HG02571 (cell line): Measurements from ENCODE around the gene SYVN1.
"Not testable (repeated sequence)": the region's sequence is repeated elsewhere in the genome, so short reads cannot be mapped to it uniquely, and the experiment has no call there.

Experiments used
- ATAC-seq: cut with Tn5 transposase; IDR thresholded peaks from one replicate; pipeline ENCODE4 v1.9.1; 2021; ENCODE audit warnings: mild to moderate bottlenecking, moderate library complexity; ENCODE audit not compliant: unreplicated experiment

SYVN1 gene

DNA sequence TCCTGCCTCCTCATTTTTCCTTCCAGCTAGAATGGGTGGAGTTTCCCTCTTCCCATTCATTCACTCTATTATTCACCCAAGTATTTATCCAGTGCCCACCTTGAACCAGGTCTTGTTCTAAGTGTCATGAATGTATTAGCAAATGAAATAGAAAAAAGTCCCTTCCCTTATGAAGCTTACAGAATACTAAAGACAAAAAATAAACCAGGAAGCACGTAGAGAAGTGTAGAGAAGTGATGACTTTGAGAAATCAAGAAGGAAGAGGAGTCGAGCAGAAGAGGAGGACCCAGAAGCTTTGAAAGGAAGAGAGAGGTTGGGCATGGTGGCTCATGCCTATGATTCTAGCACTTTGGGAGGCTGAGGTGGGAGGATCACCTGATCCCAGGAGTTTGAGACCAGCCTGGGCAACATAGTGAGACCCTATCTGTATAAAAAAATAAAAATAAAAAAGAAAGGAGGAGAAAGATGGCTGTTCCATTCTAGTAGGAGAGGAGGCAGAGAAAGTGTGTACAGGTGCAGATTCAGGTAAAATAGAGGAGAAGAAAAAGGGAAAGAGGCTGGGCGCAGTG lies 17.1 kb upstream of the SYVN1 start:
- no peak for ATAC-seq

DNA sequence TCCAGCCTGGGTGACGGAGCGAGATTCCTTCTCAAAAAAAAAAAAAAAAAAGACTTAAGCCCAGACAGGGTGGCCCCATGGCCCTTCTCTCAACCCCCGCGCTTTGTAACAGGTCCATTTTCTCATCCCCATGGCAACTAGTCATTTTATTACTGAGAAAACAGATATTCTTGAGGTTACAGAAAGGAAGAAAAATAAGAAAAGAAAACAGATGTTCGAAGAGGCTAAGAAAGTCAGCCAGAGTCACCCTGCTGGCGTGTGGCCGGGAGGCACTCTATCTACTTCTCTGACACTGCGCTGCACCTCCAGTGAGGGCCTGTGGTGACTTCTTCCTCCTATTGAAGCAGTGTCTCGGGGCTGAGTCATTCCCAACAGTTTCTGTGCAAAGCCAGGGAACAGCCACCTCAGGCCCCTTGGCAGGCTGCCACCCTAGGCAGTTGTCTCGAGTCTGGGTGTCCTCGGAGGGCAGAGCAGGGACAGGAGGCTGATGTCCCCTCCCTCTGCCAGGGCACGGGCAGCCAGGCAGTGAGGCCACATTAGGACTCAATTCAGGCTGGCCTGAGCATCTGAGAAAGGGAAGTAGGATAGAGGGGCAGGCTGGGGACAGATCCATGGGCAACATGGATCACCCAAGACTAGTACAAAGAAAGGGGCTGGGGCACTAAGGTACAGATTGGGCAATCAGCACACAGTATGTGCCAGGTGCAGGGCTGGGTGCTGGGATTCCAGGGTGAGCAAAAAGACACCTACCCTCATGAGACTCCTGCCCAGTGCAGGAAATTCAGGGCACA lies 16.4 kb upstream of the SYVN1 start:
- no peak for ATAC-seq

DNA sequence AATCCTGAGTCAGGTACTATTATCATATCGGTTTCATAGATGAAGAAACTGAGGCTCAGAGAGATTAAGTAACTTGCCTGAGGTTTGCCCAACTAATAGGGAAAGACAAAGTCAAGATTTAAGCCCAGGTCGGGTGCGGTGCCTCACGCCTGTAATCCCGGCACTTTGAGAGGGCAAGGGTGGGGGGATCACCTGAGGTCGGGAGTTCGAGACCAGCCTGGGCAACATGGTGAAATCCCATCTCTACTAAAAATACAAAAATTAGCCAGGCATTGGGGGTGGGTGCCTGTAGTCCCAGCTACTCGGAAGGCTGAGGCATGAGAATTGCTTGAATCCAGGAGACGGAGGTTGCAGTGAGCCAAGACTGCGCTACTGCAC lies 15.8 kb upstream of the SYVN1 start:
- ATAC-seq, result not testable (repeated sequence)

DNA sequence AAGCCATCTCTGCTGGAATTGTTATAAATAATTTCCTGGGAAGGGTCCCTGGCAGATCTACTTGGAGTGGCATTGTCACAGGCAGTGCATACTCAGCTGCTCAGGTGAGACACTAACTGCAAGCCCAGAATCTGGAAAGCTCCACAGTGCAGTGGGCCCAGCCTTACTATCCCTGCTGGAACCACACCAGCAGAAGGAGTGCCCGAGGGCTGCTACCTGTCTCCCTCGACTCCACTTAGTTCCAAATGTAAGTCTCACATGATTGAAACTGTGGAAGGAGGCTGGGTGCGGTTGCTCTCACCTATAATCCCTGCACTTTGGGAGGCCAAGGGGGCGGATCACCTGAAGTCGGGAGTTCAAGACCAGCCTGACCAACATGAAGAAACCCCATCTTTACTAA lies 14.3 kb upstream of the SYVN1 start:
- ATAC-seq, result no peak

DNA sequence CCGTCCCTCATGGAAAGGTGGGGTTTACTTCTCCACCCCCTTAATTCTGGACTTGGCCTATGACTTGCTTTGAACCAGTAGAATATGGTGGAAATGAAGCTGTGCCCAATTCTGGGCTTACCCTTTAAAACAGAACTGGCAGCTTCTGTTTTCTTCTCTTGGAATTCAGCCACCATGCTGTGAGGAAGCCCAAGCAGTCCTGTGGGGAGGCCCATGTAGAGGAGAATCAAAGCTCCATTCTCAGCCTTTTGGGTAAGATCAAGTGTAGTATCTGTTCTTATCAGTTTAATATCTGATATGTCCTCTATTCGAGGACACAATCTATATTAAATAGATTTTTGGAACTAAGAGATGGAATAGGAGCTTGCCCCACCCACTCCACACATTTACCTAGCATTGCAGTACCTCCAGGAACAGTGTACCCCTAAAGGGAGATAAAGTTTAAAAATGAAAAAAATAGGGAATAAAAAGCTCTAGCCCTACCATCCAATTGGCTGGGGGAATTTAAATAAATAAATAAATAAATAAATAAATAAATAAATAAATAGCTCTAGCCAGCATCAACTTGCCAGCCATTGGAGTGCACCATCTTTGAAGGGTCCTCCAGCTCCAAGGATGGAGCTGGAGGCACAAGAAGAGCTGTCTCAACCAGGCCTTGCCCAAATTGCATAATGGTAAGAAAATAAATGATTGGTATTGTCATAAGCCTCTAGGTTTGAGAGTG lies 13.2 kb upstream of the SYVN1 start:
- ATAC-seq, result no peak

DNA sequence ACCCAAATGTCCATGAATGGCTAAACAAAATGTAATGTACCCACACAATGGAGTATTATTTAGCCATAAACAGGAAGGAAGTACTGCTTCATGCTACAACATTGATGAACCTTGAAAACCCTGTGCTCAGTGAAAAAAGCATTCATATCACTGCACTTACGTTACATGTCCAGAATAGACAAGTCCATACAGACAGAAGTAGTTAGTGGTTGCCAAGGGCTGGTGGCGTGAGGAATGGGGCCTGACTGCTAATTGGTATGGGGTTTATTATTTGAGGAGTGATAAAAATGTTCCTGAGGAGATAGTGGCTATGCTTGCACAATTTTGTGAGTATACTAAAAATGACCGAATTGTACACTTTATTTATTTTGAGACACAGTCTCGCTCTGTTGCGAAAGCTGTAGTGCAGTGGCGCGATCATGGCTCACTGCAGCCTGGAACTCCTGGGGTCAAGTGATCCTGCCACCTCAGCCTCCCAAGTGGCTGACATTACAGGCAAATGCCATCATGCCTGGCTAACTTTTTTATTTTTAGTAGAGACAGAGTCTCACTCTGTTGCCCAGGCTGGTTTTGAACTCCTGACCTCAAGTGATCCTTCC lies 7.7 kb upstream of the SYVN1 start:
- no peak for ATAC-seq

DNA sequence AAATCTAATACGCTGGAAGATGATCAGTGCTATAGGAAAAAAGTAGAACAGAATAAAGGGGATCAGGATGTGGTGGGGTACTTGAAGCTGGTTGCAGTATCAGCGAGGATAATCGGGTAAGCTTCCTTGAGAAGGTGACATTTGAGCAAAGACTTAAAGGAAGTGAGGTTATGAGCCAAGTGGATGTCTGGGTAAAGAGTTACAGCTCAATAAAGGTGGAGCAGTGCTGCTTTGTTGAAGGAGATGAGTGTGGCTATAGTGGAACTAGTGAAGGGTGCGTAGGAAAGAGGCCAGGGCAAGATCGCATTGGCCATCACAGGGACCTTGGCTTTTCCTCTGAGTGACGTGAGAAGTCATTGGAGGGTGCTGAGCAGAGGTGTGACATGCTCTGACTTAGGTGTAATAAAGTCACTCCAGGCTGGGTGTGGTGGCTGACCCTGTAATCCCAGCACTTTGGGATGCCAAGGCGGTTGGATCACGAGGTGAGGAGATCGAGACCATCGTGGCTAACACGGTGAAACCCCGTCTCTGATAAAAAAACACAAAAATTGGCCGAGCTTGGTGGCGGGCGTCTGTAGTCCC lies 2.3 kb upstream of the SYVN1 start:
- ATAC-seq, result no peak

DNA sequence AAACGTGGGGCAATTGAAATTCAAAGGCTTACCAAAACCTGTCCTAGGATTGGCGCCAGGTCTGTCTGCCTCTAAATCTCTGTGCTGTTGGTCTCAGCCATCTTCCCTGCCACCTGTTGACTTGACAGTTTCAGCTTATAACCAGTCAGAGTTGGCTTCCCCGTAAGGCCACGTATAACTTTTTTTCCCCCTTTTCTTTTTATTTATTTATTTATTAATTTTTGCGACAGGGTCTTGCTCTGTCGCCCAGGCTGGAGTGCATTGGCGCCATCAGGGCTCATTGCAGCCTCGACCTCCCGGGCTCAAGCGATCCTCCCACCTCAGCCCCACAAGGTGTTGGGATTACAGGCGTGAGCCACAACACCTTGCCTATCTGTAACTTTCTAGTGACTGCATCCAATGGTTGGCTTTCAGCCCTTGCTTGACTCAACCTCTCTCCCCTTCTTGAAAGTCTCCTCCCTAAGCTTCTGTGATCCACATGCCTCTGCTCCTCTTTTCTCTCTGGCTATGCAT lies 1.4 kb upstream of the SYVN1 start:
- ATAC-seq, result no peak

DNA sequence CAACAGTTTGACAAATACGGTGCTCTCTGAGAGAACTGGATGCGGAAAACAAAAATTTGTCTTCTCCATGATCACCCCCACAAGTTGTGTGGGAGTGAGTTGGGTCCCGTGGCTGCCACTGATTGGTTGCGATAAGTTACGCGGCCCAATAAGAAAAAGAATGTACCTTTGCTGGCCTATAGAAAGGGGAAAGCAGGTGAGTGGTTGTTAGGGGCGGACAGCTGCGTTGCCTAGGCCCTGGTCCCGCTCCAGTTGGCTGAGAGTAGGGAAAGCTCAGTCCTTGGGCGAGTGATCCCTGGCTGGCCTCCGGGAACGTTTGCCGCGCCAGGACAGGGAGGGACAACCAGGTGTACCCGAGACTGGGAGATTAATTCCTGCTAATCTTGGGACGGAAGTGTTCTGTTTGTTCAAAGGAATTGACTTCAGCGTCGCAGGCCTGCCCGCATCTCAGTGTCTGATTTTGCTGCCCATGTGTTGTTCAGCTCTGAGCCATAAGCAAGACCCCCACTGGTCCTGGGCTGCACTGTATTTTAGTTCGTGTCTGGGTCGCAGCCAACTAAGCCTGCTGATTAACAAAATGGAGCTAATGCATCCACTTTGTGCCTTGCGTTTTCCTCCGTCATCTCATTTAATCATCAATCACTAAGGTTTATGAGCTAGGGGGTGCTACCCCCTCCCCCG lies 773 bp upstream of the SYVN1 start:
- peak; percentile 68 for ATAC-seq

DNA sequence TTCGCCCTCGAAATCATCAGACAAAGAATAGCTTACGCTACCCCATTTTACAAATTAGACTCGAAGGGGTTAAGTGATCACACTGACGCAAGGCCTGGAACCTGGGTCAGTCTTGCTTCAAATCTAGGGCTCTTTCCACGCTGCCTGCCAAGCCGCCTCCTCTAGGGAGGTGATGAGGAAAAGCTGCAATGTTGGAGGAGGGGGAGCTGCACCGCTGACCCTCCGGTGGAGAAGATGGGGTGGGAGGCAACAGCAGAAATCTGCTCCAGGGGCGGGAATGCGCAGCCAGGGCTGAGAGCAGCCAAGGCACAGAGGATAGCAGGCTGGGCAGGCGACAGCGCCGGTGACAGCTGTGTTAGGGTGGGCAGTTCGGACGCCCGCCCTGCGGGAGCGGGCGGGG lies 595 bp downstream of the SYVN1 start:
- ATAC-seq, result no peak

DNA sequence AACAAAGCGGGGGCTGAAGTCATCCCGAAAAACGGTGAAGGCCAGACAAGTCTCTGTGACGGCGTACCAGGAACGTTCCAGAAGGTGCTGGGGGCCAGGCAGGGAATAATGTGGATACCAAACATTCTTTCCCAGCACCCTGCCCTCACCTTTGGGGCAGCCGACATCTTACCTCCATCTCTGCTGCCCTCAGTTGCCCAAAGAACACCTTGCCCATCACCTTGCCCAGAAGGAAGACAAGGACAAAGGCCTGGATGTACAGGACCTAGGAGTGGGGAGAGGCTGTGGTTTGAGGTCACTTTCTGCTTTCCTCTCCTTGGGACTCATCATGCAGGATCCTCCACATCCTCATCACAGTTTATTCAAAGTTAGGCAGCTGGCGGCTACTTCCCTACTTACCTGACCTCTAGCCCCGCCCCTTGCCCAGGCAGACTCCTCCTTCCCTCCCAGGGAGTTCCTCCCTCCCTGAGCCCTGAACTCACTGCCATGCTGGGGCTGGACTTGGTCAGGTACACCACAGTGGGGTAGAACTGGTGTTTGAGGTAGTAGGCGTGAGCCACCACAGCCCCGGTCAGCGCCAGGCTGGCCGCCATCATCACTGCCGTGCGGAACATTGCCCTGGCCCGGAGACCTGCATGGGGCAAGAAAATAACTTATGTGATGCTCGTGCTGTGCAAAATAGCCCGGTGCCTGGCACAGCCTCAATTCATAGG lies 1.2 kb downstream of the SYVN1 start:
- ATAC-seq, result no peak

DNA sequence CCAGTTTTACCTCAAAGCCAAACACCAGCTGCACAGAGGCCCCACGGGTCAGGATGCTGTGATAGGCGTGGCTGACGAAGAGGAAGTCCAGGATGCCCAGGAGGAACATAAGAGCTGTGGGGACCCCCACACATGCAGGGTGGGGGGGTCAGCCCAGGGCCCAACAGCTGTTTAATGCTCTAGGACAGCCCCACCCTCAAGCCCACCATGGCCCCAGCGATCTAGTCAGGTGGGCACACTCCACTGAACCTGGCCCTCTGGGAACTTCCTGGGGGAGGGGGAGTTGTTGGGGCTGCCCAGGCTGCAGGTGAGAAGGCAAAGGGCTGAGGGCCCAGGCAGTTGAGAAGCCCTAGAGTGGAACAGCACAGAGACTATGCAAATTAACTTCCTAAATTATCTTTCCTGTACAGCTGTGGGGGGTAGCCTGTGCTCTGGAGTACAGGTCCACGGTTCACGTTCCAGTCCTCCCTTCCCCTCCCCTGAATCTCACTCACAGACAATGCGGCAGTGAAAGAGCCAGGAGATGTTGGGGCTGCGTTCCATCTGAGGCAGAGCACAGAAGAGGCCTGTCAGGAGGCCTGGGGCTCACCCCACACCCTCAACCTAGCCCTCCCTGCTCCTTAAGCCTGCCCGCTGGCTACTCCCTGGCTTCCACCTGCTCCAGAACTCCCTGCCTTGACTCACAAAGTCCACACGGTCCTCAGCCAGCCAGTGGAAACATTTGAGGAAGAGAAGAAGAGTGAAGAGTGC lies 1.9 kb downstream of the SYVN1 start:
- ATAC-seq, result no peak

DNA sequence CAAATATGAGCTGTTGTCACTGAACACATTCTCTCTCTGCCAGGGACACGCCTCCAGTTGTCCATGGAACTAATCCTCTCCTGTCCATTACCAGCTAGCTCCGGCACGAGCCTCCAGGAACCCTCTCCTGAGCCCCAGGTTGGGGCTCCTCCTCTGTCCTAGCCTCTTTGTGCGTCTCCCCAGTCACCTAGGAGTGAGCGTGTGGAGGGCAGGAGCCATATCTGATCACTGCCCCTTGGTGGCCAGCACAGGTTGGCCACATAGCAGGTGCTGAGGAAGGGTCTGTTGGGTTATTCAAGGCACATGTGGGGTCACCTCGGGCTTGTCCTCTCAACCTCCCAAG lies 2.5 kb downstream of the SYVN1 start:
- no peak for ATAC-seq

DNA sequence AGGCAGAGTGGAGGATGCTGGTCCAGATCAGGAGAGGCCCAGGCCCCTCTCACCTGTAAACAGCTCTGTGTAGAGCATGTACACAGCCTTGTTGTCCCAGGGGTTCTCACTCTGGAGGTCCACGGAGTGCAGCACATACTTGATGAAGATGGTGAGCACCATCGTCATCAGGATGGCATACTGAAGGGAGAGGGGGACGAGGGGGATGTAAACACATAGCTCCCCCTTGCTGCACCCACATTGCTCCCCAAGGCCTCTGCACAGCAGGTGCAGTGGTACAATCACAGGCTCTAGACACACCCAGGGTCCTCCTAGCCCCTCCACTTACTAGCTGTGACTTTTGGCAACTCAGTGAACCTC lies 2.9 kb downstream of the SYVN1 start:
- no peak for ATAC-seq

DNA sequence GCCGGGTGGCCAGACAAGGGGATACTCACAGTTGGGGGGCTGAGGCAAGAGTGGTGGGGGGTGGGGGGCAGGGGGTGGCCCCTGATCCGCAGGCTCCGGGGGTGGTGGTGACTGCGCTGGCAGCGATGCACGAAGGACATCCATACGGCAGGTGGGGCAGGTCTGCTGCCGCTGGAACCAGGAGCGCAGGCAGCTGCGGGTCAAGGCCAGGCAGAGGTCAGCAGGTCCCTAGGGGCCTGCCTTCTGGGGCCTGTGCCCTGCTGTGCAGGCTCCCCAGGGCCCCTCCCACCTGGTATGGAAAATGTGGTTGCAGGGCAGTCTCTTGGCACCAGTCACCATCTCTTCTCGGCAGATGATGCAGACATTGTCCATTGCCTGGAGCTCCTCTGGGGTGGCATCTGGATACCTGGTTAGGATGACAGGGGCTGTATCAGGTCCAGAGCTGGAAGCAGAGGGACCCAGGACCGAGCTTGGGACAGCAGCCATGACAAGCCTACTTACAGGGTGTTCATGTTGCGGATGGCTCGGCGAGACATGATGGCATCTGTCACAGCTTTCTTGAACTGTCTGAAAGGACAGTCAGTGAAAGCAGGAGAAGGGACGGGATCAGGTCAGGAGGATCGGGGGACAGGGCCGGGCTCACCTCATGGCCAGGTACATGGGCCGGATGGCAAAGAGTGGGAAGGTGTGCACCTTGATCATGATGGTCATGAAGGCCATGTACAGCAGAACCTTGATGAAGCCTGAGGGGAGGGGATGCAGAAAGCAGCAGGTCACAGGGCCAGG lies 3.5 kb downstream of the SYVN1 start:
- no peak for ATAC-seq

DNA sequence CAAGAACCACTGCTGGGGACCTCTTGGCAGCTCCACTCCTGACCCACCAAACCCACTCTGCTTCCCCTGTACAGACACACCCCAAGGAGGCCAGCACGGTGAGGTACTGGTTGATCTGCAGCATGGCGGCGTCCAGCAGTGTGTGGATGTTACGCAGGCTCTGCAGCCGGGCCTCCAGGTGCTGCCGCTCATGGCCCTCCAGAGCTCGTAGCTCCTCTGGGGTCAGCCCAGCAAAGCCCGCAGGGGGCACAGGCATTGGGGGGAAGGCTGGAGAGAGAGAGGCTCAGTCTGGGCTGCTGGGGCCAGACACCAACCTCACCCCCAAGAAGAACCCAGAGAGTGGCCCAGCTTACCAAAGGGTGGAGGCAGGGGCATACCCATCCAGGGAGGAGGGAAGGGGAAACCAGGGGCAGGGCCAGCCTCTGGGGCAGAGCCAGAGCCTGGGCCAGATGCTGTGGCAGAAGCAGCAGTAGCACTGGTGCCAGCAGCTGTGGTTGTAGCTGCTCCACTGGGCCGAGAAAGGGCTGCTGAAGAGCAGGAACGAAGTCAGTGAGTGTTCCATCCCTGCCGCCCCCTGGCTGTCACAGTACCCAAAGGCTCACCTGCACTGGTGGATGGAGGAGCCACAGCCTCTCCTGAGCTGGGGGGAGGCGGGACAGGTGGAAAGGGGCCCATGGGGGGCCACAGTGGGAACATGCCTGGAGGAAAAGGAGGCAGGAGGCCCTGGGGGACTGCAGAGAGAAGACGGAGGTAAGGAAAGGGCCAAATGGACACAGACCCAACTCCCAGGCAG lies 4.5 kb downstream of the SYVN1 start:
- no peak for ATAC-seq

DNA sequence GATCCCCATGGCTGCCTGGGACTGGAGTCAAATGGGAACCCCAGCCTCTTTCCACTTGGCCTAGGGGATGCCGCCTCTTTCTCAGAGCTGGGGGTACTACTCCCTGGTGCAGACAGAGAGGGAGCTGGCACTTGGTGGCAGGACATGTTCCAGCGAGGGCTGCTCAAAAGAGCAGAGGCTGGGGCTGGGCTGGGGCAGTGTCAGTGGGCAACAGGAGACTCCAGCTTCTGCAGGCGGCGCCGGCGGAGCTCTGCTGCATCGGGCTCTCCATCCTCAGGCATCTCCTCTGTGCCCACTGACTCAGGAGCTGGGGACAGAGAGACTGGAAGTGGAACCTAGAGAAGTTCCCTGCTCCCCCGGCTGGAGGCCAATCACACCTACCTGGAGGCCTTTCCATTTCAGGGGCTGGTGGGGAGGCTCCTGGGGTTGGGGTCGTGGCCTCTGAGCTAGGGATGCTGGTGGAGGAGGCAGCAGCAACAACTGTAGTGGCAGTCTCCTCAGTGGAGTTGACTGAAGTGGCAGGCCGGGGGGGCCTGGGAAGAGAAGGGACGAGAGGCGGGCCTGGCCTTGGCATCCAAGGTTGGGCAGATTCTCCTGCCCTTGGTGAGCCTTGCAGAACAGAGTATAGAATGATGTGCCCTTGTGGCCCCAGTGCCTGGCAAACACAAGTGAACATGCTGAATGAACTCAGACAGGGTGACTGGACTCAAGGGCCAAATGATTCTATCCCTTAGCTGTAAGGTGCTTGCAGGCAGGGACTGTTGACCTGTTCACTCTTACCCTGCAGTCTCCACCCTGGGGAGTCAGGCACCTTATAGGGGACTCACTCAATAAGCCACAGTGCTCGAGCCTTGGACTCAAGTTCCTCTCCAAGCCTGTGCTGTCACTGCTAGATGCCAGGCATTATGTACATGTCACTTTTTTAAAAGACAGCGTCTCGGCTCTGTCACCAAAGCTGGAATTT lies 5.9 kb downstream of the SYVN1 start:
- ATAC-seq, result no peak
